Endothelial cell of umbilical vein (primary cell): ENCODE data around the gene SAMD11.

Source experiments
- CTCF ChIP-seq, 2 donors: IDR thresholded peaks; 1 replicate in 1 of 2; 2 replicates in 1 of 2; pipeline ENCODE4 v1.5.1; 2011; ENCODE audit warnings: low read length in 2 of 2, mild to moderate bottlenecking in 2 of 2, moderate library complexity in 2 of 2, control low read depth in 1 of 2, inconsistent platforms in 1 of 2, low read depth in 1 of 2; ENCODE audit not compliant: insufficient read depth in 1 of 2; ENCODE audit errors: extremely low read depth in 1 of 2
- EZH2 ChIP-seq: IDR thresholded peaks from 2 replicates; pipeline ENCODE4 v1.6.1; 2012; ENCODE audit warnings: borderline replicate concordance, low read depth, mild to moderate bottlenecking, moderate library complexity, low read length, inconsistent platforms; ENCODE audit not compliant: severe bottlenecking
- JUN ChIP-seq: IDR thresholded peaks from 2 replicates; pipeline ENCODE4 v1.6.1; 2011; ENCODE audit warnings: borderline replicate concordance, low read depth; ENCODE audit not compliant: insufficient read length, insufficient read depth
- MAX ChIP-seq: IDR thresholded peaks from 2 replicates; pipeline ENCODE4 v1.6.1; 2011; ENCODE audit not compliant: insufficient read depth, insufficient read length
- POLR2A ChIP-seq: IDR thresholded peaks from 2 replicates; pipeline ENCODE4 v1.6.1; 2012; ENCODE audit warnings: low read depth, mild to moderate bottlenecking, control low read depth, low read length

GRCh38 chr1:961132-961669, 37.5 kb downstream of the SAMD11 start:
- TF ChIP-seq MAX: no peak
- no peak for TF ChIP-seq CTCF (IDR thresholded peaks at IDR 0.05; ENCODE audit: extremely low read depth in 1 of 2, insufficient read depth in 1 of 2, low read depth in 1 of 2, low read length in 2 of 2)
- no peak for TF ChIP-seq EZH2
- TF ChIP-seq JUN: no peak
- no peak for TF ChIP-seq POLR2A
